Endothelial cell of umbilical vein (primary cell): ENCODE results near the gene UVRAG. TPM values are rescaled to one million over a fixed set of nuclear protein-coding genes. Genes with fewer than 3 reads are reported as not detected.

Experiments used
- BruUV-seq: library from RNA; stranded (reverse); fragments of 400-500 nt; replicated peaks from 2 replicates; lab custom pipeline; 2021; lab: Mats Ljungman, UMichigan
- CTCF ChIA-PET: fragments of 300-600, 350-600 bp; sonication (Branson Sonifier 250); formaldehyde crosslinking; loops from one replicate; lab custom pipeline; 2021; ENCODE audit warnings: antibody characterized with exemption, inconsistent platforms; lab: Charles Lee
- POLR2A ChIA-PET: fragments of 300-600, 350-600 bp; sonication (Branson Sonifier 250); formaldehyde crosslinking; loops from one replicate; lab custom pipeline; 2021; ENCODE audit warnings: antibody characterized with exemption, inconsistent platforms; lab: Charles Lee
- DNase-seq: peaks from one replicate; pipeline ENCODE4 v3.0.0-alpha.2; 2011; ENCODE audit warnings: low read depth, low spot score
- FAIRE-seq: peaks from 2 replicates; lab custom pipeline; 2011; peaks lifted over from hg19 to GRCh38; lab: Jason Lieb, UNC
- H2AFZ ChIP-seq: 2 replicates; pipeline ENCODE4 v1.6.0; 2012; ENCODE audit warnings: low read depth, low read length, control low read depth, inconsistent platforms
- H3K27ac ChIP-seq: 2 replicates; pipeline ENCODE4 v1.5.1; 2011; ENCODE audit warnings: low read depth, mild to moderate bottlenecking, control low read depth, low read length, moderate library complexity; ENCODE audit not compliant: insufficient read depth
- H3K27me3 ChIP-seq, 2 experiments: 2 replicates each; pipeline versions ENCODE4 v1.6.0 to v1.6.1; 2011; ENCODE audit warnings: low read length in 2 of 2, mixed read lengths in 1 of 2; ENCODE audit not compliant: control insufficient read depth in 2 of 2, insufficient read depth in 2 of 2
- H3K36me3 ChIP-seq, 2 experiments: 2 replicates in 1 of 2; 3 replicates in 1 of 2; pipeline ENCODE4 v1.5.1; 2011; ENCODE audit warnings: low read length in 2 of 2, mild to moderate bottlenecking in 1 of 2, moderate library complexity in 1 of 2; ENCODE audit not compliant: control insufficient read depth in 2 of 2, insufficient read depth in 2 of 2; ENCODE audit errors: extremely low read depth in 1 of 2
- H3K4me1 ChIP-seq: 3 replicates; pipeline ENCODE4 v1.5.1; 2011; ENCODE audit warnings: mild to moderate bottlenecking, low read length; ENCODE audit not compliant: control insufficient read depth, insufficient read depth; ENCODE audit errors: extremely low read depth
- H3K4me2 ChIP-seq: 2 replicates; pipeline ENCODE4 v1.6.1; 2011; ENCODE audit warnings: low read length, control low read depth, mixed read lengths; ENCODE audit not compliant: insufficient read depth
- H3K4me3 ChIP-seq, 3 experiments: fragments of 200-600 bp in 1 of 3; sonication (generic), shearing (Covaris generic) in 1 of 3; replicated peaks in 1 of 3; 2 replicates each; pipeline ENCODE4 v1.5.1; 2011 to 2016; ENCODE audit warnings: control low read depth in 3 of 3, low read length in 3 of 3, mild to moderate bottlenecking in 2 of 3, inconsistent platforms in 1 of 3, low read depth in 1 of 3, moderate library complexity in 1 of 3; ENCODE audit not compliant: insufficient read depth in 1 of 3
- H3K79me2 ChIP-seq: 2 replicates; pipeline ENCODE4 v1.6.0; 2012; ENCODE audit warnings: low read length, inconsistent platforms; ENCODE audit not compliant: control insufficient read depth, insufficient read depth
- H3K9ac ChIP-seq: replicated peaks from 2 replicates; pipeline ENCODE3; 2011; ENCODE audit warnings: low read length, control low read depth; ENCODE audit not compliant: insufficient read depth; ENCODE audit errors: extremely low read depth
- H3K9me1 ChIP-seq: replicated peaks from 3 replicates; pipeline ENCODE4 v1.6.0; 2011; ENCODE audit warnings: mild to moderate bottlenecking, low read length; ENCODE audit not compliant: control insufficient read depth, insufficient read depth; ENCODE audit errors: extremely low read depth
- H3K9me3 ChIP-seq: replicated peaks from 2 replicates; pipeline ENCODE4 v1.5.1; 2012; ENCODE audit warnings: low read length, inconsistent platforms; ENCODE audit not compliant: control insufficient read depth, insufficient read depth
- H4K20me1 ChIP-seq: replicated peaks from 2 replicates; pipeline ENCODE3; 2011; ENCODE audit warnings: mild to moderate bottlenecking, low read length; ENCODE audit not compliant: control insufficient read depth, insufficient read depth; ENCODE audit errors: extremely low read depth
- EZH2 ChIP-seq: IDR thresholded peaks from 2 replicates; pipeline ENCODE4 v1.6.1; 2012; ENCODE audit warnings: borderline replicate concordance, low read depth, mild to moderate bottlenecking, moderate library complexity, low read length, inconsistent platforms; ENCODE audit not compliant: severe bottlenecking
- GATA2 ChIP-seq: IDR thresholded peaks from 2 replicates; pipeline ENCODE4 v1.7.0; 2011; ENCODE audit warnings: low read depth, mild to moderate bottlenecking, moderate library complexity, mixed read lengths, low read length; ENCODE audit not compliant: insufficient read length, insufficient read depth
- JUN ChIP-seq: IDR thresholded peaks from 2 replicates; pipeline ENCODE4 v1.6.1; 2011; ENCODE audit warnings: borderline replicate concordance, low read depth; ENCODE audit not compliant: insufficient read length, insufficient read depth
- MAX ChIP-seq: IDR thresholded peaks from 2 replicates; pipeline ENCODE4 v1.6.1; 2011; ENCODE audit not compliant: insufficient read depth, insufficient read length
- MYC ChIP-seq: IDR thresholded peaks from one replicate; pipeline ENCODE4 v1.6.1; 2011; ENCODE audit warnings: mild to moderate bottlenecking, low read depth, low read length
- POLR2A ChIP-seq: IDR thresholded peaks from 2 replicates; pipeline ENCODE4 v1.6.1; 2012; ENCODE audit warnings: low read depth, mild to moderate bottlenecking, control low read depth, low read length
- POLR2AphosphoS5 ChIP-seq: IDR thresholded peaks from 2 replicates; pipeline ENCODE4 v1.6.1; 2012; ENCODE audit warnings: low read depth, mild to moderate bottlenecking, control low read depth, low read length, moderate library complexity; ENCODE audit not compliant: insufficient read depth
- dilution Hi-C: fragments of 300-500 bp; cut with MboI; formaldehyde crosslinking; loops from one replicate; pipeline ENCODE4 v1.15.0; 2019; ENCODE audit warnings: low sequenced_read_pairs; ENCODE audit not compliant: extremely low pct_ligation_motif_present
- intact Hi-C: fragments of 100-400 bp; cut with micrococcal nuclease; formaldehyde crosslinking; loops from one replicate; pipeline ENCODE4 v1.10.0; 2022
- polyA plus RNA-seq, 4 experiments: library from polyadenylated mRNA; depleted of rRNA in 3 of 4; stranded (reverse) in 3 of 4; unstranded in 1 of 4; fragments of >200 nt; gene quantifications; 2 replicates each; pipeline versions ENCODE4 v1.2.1 to v1.2.3, GENCODE V29; 2011 to 2012; ENCODE audit warnings: missing spikeins in 1 of 4
- total RNA-seq: library from RNA; stranded (reverse); gene quantifications from 2 replicates; pipeline ENCODE4 v1.2.3, GENCODE V29; 2021
- TF ChIP-seq, protein P1 (sequence below), 2 donors: IDR thresholded peaks; 1 replicate in 1 of 2; 2 replicates in 1 of 2; pipeline ENCODE4 v1.5.1; 2011; ENCODE audit warnings: low read length in 2 of 2, mild to moderate bottlenecking in 2 of 2, moderate library complexity in 2 of 2, control low read depth in 1 of 2, inconsistent platforms in 1 of 2, low read depth in 1 of 2; ENCODE audit not compliant: insufficient read depth in 1 of 2; ENCODE audit errors: extremely low read depth in 1 of 2

Gene UVRAG
- total and polyA plus RNA-seq, 2 donors (not counting 3 experiments of a cell fraction or from before 2014, with no cell fraction given), result 21.2 to 65.6 TPM

DNA sequence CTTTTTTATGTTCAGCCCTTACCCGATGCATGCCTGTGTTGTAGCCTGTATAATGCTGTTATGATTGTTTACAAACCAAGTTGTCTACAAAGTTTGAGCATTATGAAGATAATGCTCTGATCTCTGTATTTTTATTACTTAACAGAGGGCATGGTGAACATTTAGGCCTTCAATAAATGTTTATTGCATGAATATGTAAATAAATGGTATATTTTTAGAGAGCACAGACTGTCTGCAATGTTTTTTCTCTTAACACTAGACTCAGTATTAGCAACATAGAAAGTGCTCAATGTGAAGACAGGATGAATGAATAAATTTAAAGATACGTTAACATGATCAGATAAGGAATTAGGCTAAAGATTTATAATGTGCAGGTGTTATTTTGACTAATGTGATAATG is 130.9 kb downstream of the UVRAG start:
- H4K20me1 ChIP-seq, result peaks cover 24% of the 10 kb centered on the region
- CTCF ChIA-PET, result interaction anchor here (1.3 to 2.8 kb wide), 2 partner anchors 16 to 206 kb away, joined by 3 to 11 read pairs; no protein-coding TSS in a partner anchor
- intact Hi-C loops, result no loop called here
- no peaks in the 10 kb centered on the region for H3K27me3 ChIP-seq
- H3K27ac ChIP-seq, result no peak overlapping the region
- H3K36me3 ChIP-seq, result no peaks in the 10 kb centered on the region
- H3K4me1 ChIP-seq, result peaks cover 18% of the 10 kb centered on the region
- no peak for DNase-seq
- H3K79me2 ChIP-seq, result peaks cover 75% of the 10 kb centered on the region
- no peak overlapping the region for H2AFZ ChIP-seq
- BruUV-seq, result no TSS peak
- FAIRE-seq, result no peak
- no peak overlapping the region for H3K4me3 ChIP-seq
- H3K4me2 ChIP-seq, result no peak overlapping the region
- no peaks in the 10 kb centered on the region for H3K9me3 ChIP-seq
- H3K9ac ChIP-seq, result no peak overlapping the region
- TF ChIP-seq POLR2AphosphoS5 (no peak), GATA2 (no peak), MYC (no peak)
- dilution Hi-C loops, result no loop called here
- H3K9me1 ChIP-seq, result no peaks in the 10 kb centered on the region
- POLR2A ChIA-PET, result no interaction called here

DNA sequence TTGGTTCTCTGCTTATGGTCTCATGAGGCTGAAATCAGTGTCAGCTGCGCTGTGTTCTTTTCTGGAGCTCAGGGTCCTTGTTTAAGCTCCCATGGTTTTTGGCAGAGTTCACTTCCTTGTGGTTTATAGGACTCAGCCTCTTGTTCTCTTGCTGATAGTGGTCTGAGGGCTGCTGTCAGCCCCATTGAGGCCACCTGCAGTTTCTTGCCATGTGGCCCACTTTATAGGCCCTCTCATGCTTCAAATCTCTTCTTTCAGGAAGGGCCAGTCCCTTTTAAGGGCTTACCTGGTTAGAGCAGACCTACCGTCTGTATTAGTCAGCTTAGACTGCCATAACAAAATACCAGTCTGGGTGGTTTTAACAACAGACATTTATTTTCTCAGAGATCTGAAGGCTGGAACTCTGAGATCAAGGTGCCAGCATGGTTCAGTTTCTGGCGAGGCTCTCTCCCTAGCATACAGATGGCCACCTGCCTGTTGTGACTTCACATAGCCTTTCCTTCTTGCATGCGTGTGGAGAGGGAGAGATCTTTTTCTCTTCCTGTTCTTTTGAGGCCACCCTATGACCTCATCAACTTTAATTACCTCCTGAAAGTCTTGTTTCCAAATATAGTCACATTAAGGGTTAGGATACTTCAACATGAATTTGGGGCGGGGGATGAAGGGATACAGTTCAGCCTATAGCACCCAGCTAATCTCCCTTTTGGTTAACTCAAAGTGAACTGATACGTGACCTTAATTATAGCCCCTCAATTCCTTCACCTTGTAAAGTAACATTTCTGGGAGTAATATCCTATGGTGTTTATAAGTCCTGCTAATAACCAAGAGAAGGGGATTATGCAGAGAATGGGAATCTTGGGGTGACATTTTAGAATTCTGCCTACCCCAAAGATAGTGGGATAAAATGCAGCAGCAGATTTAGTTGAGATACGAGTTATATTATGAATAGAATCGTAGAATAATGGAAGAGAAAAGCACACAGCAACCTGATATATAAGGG is 131.8 kb downstream of the UVRAG start:
- Histone ChIP-seq H3K9me3 (no peaks in the 10 kb centered on the region), H4K20me1 (peaks cover 24% of the 10 kb centered on the region), H3K36me3 (no peaks in the 10 kb centered on the region), H3K9me1 (no peaks in the 10 kb centered on the region), H3K79me2 (peaks cover 73% of the 10 kb centered on the region), H3K9ac (no peak overlapping the region), H2AFZ (no peak overlapping the region), H3K27ac (peak overlapping the region; percentile 16), H3K4me2 (no peak overlapping the region), H3K27me3 (no peaks in the 10 kb centered on the region), H3K4me3 (no peak overlapping the region), H3K4me1 (peaks cover 18% of the 10 kb centered on the region)
- intact Hi-C loops, result no loop called here
- peak; percentile 22 for DNase-seq
- dilution Hi-C loops, result no loop called here
- FAIRE-seq, result no peak
- ChIA-PET CTCF (interaction anchor here (1.0 to 2.8 kb wide), 3 partner anchors 15 to 205 kb away, joined by 3 to 11 read pairs (median 4); no protein-coding TSS in a partner anchor), POLR2A (no interaction called here)
- TSS peak; percentile 70 for BruUV-seq
- TF ChIP-seq POLR2AphosphoS5 (no peak), JUN (no peak), MAX (no peak), EZH2 (no peak), POLR2A (no peak)
- TF ChIP-seq, protein P1, sequence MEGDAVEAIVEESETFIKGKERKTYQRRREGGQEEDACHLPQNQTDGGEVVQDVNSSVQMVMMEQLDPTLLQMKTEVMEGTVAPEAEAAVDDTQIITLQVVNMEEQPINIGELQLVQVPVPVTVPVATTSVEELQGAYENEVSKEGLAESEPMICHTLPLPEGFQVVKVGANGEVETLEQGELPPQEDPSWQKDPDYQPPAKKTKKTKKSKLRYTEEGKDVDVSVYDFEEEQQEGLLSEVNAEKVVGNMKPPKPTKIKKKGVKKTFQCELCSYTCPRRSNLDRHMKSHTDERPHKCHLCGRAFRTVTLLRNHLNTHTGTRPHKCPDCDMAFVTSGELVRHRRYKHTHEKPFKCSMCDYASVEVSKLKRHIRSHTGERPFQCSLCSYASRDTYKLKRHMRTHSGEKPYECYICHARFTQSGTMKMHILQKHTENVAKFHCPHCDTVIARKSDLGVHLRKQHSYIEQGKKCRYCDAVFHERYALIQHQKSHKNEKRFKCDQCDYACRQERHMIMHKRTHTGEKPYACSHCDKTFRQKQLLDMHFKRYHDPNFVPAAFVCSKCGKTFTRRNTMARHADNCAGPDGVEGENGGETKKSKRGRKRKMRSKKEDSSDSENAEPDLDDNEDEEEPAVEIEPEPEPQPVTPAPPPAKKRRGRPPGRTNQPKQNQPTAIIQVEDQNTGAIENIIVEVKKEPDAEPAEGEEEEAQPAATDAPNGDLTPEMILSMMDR (IDR thresholded peaks at IDR 0.05; ENCODE audit: extremely low read depth in 1 of 2, insufficient read depth in 1 of 2, low read depth in 1 of 2, low read length in 2 of 2), result no peak
